GDM1 (cell line): ENCODE results near the gene PAK5.

ENCODE experiments used
- DNase-seq: peaks from one replicate; lab custom pipeline; 2025; lab: John Stamatoyannopoulos, UW

The PAK5 gene

DNA sequence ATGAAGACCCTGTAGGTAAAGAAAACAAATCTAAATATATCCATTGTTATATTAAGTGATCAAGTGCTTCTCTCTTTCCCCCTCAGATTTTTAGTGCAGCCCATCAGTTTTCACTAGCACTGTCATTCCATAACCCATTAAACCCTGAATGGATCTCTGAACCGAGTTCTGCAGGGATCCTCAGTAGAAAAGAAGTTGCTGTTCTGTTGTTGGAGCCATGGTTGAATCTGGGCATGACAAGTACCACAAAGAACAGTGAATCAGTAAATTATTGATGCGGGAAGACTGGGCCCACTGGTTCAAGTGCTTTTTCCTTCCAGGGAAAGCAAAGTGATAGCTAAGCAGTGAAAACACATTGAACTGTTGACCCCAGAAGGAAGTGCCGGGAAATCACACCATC lies 264.1 kb downstream of the PAK5 start:
- DNase-seq: no peak

DNA sequence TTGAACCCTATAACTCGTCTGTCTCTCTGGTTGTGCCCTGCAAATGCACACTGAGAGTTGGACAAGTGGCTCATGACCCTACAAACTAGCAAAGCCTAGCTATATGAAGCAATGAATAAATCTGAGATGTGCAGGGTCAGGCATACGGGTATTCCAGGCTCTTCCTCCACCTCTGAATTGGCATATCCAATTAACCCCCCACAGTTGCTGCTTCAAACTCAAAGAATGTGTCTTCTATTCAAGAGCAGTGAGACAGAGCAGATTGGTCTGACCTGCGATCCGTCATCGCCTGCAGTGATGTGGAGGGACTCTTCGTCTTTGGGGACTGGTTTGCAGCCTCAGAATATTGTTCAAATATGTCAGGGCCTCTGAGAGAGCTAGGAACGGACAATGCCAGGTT lies 264.7 kb downstream of the PAK5 start:
- DNase-seq: no peak

DNA sequence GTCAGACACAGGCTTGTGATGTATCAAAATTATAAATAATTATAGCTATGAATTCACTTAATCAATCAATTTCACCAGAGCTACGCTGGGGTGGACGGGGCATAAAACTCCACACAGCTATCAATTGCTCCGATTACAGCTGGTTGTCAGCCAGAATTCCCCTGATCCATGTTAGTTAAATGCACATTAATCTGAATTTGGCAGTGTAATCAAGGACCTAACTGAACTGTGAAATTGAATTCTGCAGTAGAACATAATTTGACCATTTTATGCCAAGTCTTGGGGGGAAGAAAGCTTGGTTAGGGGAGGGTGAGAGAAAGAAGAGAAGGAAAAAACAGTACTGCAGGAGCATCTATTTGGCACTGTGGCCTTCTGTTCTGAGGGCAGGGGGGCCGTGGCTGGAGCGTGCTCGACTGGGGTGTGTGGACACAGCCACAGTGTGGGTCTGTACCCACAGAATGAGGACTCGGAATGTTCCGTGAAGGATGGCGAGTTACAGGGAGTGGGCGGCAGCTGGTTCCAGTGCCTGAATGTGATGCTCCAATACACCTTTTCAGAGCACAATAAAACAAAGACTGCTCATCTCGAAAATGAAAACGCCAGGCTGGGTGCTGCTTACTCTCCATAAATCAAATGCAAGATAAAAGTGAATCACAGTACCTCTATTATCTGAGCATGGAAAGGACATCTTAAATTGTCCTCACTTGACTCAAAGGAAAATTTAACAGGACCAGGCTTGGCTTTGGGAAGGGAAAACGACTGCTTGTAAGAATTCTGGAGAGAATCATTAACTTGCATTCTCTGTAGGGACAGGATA lies 265.3 kb downstream of the PAK5 start:
- no peak for DNase-seq

DNA sequence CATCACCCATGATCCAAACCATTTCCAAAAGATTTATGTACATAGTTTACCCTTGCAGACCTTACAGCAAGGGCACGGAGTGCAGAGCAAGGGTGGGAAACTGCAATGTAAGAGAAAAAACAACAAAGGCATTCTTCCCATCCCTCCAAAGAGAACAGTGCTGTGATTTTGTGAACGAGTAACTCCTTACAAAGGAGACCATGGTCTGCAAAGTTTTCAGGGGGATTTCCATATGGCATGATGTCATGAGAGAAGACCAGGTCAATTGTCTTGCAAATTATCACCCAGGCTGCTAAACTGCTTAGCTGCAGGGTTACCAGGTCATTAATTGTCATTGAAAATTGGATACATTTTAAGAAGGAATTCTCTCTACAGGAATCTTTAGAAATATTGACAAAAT lies 266.2 kb downstream of the PAK5 start:
- no peak for DNase-seq

DNA sequence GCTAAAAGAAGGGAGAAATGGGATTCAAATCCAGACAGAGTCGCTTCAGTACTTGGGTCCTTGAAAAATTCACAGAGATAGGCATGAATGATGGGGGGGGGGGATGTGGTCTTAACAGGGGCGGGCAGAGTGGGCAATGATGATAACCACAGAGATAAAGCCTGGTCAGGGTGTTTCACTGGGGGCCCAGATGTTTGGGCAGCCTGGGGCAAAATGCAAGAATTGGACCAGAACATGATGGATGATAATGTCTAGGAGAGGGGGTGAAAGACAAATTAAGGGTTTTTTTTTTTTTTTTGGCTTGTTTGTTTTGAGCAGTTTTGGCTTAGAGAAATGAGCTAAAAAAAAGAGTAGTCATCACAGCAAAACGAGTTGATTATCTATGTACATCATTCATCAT lies 267.1 kb downstream of the PAK5 start:
- no peak for DNase-seq

DNA sequence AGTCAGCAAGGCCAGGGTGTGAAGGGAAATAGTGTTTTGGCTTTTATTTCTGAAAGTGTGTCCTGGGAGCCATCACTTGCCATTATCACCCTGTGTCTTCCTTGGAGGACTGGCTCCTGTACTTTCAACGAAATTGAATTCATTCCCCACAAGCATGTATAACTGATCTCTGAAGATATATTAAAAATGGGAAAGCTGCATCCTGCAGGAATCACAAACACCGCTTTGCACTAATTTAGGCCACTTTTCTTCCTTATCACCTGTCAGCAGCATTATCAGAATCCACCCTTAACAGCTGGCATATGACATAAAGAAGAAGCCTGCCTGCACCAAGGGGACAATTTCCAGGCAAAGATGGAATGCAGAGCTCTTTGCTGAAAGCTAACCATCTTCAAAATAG lies 268.3 kb downstream of the PAK5 start:
- DNase-seq: no peak

DNA sequence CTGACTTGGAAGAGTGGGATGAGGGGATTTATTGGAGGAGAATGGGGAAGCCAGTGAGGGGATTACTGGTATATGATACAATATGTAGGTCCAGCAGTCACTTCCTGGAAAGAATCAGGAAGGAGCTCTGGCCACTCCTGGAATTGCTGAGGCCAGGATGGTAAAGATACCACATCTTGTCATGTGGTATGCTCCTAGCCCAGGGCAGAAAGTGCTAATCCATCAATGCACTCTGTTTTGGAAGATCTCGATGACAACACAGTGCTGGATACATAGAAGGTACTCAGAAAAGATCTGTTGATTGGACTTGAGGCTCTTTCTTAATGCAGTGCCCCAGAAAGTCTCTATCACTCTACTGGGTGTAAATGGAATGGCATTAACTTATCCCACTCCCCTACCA lies 271.9 kb downstream of the PAK5 start:
- no peak for DNase-seq

DNA sequence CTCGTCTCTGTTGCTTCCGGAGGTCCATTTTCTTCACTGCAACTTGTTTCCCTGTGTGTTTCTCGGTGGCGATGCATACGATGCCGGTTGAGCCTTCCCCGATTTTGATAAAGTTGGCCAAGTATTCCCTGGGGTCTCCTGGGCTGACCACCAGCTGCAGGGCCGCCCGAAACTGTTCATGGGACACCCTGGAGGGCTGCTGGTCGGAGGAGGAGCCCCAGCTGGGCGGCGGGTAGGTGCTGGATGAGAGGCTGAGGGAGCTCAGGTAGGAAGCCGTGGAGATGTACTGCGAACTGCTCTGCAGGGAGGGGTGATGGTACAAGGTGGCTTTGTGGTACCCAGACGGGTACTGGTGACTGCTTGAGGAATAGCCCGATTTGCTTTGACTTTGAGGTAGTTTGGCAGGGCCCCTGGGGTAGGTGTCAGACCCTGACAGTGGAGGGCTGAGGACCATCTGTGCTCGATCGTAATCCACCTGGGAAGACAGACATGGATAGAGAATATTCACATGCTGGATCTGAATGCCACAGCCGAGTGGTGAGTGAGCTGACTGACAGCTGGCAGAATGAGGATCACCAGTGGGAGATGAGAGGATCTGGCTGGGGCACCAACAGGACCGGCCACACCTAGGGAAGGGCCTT lies 272.8 kb downstream of the PAK5 start:
- no peak for DNase-seq

DNA sequence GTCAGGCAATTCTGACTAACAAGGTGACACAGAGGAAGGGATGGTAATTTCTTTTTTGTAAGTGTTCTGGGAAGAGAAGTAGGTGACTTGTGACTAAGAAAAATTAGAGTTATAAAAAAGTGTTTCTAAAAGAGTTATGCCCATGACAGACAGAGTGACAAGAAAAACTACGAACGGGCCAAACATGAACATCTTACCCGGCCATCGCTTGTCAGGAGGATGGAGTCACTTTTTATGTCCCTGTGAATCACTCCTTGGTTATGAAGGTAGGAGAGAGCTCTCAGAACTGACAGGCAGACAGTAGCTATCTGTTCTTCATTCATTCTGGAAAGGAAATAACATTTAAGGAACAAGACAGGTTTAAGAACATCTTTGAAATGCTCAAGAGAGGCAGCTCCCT lies 281.5 kb downstream of the PAK5 start:
- DNase-seq: no peak

DNA sequence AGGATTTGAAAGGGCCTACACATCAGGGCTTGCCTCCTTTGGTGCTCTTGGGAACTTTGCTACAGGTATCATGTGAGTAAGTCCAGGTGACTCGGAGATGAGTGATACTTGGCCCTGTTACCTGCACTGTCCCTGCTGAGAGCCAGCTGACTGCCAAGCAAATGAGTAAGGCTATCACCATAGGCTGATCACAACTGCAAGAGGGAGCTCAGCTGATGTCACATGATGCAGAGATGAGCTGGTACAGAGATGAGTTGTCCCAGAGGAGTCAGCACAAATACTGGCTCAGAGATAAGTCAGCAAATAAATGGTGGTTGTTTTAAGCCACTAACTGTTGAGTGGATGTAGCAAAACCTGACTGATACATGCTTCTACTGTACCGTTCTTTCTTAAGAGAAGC lies 283.1 kb downstream of the PAK5 start:
- DNase-seq: no peak

DNA sequence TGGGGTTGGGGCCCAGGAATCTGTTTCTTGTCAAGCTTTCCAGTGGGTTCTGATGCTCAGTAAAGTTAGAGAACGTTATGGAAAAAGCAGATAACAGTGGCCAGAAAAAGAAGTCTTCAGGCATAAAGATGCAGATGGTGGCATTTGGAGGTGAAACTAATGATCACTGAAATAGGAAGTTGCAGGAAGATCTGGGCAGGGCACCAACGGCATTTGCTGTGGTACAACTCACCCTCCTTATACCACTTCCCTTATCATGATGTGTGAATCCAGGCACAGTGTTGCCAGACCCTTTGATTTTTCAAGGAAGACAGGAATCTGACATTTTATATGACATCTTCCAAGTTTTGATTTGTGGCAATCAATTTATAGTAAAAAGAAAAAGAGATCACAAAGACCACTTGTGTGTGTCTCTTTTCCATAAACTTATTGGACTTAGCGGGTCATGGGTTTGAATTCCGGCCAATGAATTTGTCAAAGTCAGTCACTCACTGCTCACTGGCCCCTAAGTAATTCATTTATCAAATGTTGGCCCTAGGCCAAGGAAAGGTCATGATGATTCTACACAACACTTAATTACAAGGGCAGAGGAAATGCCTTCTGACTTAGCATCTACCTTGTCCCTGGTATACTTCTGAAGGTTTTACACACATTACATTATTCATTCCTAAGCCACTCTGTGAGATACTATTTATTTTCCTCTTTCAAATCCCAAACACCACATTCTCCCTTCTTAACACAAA lies 286.9 kb downstream of the PAK5 start:
- no peak for DNase-seq

DNA sequence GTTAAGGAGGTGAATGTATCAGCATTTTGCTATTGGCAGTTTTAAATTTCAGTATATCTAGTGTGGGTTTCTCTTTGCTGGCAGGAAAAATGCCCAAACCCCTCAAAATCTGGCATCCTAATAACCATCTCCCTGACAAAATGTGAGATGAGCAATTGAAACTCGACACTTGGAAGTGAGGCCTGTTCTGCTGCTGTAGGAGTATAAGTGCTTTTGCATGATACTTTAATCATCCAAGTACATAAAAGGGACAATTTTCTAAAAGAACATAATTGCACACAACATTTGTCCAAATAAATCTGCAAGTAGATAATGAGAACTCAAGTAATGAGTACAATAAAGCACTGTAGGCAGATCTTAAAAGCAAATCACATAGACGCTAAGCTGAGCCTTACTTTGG lies 288.0 kb downstream of the PAK5 start:
- DNase-seq: no peak

DNA sequence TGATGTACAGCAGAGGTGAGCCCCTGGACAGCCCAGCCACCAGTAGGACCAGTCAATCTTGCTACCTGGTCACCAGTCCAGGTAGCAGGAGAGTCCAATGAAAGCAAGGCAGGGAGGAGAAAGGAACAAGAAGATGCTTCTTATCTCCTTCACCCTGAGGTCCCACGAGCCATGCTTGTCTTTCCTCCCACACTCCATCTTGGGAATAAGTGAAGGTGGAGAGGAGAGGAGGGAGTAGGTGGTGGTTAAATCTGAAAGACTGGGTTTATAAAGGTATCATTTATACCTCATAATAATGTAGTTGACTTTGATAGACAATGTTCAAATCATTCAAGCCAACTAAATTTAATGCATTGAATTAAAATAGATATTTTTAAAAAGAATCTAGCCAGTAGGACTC lies 288.6 kb downstream of the PAK5 start:
- no peak for DNase-seq

DNA sequence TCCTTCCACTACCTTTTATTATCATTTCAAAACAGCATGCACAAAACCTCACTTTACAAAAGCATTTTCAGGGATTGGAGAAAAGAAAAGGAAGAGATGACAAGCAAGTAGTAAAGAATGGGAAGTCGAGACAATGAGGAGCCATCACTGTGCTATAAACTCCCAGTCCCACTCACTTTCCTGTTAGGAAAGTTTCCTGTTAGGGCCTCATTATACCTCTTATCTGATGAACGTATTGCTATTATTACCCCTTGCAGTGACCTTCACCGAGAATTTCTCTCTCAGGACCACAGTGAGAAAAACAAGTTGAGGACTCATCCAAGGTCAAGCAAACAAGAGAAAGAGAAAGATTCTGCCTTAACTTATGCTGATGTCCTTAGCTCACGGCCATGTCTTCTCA lies 295.7 kb downstream of the PAK5 start:
- no peak for DNase-seq

DNA sequence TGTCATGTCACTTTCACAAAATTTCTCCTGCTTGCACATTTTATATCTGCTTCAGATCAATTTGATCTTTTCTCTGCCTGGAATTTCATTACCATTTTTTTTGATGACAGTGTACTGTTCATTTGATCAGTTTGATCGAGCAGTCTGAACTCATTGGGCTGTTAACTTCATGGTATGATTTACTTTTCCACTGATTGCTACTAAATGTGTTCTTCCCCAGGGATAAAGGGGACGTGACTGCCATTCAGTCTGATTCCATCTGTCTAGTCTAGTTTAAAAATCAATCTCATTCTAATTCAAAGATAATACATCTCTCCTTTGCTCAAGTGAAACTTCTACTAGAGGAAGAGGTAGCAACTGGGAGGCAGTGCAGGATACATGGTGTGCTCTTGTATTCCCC lies 303.4 kb downstream of the PAK5 start:
- no peak for DNase-seq

DNA sequence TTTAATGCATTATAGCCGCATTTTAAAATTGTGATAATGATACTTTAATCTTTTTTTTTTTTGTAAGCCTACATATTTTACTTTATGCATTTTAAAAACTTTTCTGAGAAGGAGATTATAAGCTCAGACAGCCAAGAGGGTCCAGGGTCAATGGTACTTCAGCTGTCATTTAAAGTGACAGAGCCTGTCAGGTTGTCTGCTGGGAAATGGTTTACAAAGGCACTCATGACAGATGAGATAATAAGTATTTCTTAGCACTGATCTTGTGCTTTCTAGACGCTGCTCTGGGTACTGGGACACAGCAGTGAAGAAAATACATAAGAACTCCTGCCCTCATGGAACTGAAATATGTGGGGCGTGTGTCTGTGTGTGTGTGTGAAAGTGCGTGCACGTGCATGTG lies 304.9 kb downstream of the PAK5 start:
- no peak for DNase-seq

DNA sequence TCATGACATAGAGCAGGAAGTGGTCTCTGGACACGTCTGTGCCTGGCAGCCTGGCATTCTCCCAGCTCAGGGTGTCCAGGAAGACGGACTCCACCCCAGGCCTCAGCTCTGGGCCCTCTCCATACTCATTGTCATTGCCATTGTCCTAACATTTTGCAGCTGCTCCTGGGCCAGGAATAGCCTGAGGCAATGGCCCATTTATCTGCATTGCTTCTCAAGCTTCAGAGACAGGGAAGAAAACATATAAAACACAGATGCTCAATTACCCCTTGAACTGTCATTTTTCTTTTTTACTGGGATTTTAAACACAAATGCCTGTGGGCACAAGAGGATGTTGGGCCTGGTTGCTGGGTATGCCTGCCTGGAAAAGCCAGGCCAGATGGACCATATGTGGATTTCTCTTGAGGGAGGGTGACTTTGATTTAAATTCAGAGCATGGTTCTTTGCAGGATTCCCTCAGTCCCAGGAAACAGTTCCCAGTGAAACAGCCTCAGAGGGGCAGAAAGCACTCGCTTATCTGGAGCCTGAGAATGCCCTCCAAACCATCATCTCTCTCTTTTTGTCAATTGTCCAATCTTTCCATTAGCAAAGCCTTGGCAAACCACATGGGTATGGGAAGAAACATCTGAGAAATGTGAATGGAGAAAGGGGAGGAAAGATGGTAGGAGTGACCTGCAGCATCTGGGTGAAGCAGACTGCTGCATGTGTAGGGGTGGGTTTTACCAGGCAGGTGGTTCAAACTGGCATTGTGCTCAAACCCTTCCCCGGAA lies 306.6 kb downstream of the PAK5 start:
- no peak for DNase-seq

DNA sequence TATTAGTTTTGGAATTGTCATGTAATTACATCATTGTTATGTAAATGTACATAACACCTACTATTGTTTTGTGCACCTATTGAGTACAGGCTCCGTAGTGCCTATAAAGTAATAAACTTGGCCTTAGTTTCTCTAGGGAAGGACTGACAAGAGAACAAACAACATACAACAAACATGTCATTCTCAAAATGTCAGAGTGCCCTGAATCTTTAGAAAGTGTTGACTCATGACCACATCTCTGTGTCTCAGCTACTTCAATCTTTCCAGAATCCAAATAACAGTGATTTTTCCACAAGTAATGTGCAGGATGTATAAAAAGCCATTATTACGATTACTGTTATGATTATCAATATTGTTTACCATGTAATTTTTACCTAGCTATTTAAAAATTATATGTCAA lies 307.3 kb downstream of the PAK5 start:
- DNase-seq: no peak

DNA sequence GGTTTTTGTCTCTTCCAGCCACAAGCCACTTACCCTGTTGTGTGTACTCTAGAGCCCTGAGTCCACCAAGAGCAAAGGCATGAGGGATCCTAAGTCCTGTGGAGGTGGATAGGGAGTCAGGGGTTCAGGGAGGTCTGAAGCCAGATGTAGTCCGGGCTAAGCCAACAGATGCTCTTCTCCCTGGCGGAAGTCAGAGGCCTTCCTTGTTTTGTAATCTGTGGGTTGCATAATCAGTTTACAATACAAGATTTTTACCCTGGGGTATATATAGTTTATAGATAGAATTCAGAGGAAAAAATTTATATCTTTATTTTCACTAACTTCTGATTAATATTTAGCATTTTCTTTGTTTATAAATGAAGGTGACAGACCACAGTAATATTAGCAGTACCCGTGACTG lies 315.2 kb downstream of the PAK5 start:
- no peak for DNase-seq

DNA sequence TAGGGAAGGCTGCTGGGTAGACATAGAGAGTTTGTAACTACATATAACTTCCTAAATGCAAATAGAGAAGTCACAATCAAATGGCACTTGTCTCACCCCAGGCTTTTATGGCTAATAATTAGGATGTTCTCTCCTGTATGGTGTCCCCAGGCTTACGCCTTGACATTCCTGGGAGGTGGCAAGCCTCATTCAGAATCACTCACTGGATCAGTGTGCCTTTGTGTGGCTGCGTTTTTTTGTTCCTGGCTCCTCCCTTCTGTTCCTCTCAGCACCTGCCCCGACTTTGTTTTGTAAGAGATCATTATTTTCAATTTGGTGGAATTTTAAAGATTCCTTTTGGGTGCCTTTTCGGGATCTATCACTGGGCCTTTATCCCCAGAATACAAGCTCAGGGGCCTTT lies 318.8 kb downstream of the PAK5 start:
- no peak for DNase-seq

DNA sequence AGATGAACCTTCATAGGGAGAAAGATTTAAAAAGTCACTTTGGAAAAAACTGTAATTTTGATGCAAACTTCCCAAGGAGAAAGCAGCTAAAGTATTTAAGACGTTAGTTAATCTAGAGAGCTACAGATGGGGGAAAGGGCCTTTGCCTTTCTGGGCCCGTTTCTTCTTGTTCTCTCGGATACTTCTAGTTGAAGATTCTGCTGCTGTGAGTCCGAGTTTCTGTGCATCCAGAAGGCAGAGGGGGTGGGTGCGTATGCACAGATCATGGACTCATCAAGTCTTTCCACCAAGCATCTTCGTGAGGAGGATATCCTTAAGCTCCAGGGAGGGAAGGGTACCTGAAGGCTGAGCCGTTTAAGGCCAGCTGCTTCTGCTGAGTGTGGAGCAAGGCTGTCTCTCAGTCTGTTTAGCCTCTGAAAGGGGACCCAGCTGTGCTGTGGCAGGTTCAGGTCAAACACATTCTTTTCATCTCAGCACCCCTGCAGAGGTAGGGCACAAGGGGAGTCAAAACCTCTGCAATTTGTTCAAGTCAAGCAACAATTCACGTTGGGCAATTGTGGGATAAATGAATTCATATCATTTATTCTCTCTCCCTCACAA lies 320.2 kb downstream of the PAK5 start:
- no peak for DNase-seq
